HCT116 (cell line): ENCODE results near the gene NDST3.

Experiments
- CEBPB ChIP-seq: IDR thresholded peaks from 2 replicates; pipeline ENCODE4 v1.6.1; 2012; ENCODE audit warnings: low read depth
- CTCF ChIP-seq, 3 experiments: fragments of 200-600 bp in 1 of 3; sonication (generic) in 1 of 3; IDR thresholded peaks in 2 of 3; conservative IDR thresholded peaks in 1 of 3; 2 replicates each; pipeline ENCODE4 v1.5.1; 2012 to 2017; ENCODE audit warnings: low read depth in 2 of 3, low read length in 2 of 3, antibody characterized with exemption in 1 of 3, borderline replicate concordance in 1 of 3, control low read depth in 1 of 3, mild to moderate bottlenecking in 1 of 3, mixed read lengths in 1 of 3, mixed run types in 1 of 3, moderate library complexity in 1 of 3; ENCODE audit not compliant: insufficient read depth in 1 of 3
- EGR1 ChIP-seq: IDR thresholded peaks from 2 replicates; pipeline ENCODE4 v1.6.1; 2012; ENCODE audit warnings: low read depth
- EZH2 ChIP-seq: fragments of 200-600 bp; sonication (generic); IDR thresholded peaks from 2 replicates; pipeline ENCODE4 v1.6.1; 2017; ENCODE audit warnings: antibody characterized with exemption, mixed run types
- JUND ChIP-seq: IDR thresholded peaks from 2 replicates; pipeline ENCODE4 v1.6.1; 2012
- MAX ChIP-seq: IDR thresholded peaks from 2 replicates; pipeline ENCODE4 v1.6.1; 2012
- POLR2A ChIP-seq: IDR thresholded peaks from 2 replicates; pipeline ENCODE4 v1.7.0; 2011; ENCODE audit warnings: borderline replicate concordance; ENCODE audit not compliant: insufficient read depth, insufficient read length; ENCODE audit errors: extremely low read depth
- POLR2AphosphoS5 ChIP-seq: IDR thresholded peaks from 2 replicates; pipeline ENCODE4 v1.6.1; 2011; ENCODE audit warnings: mild to moderate bottlenecking, low read depth, low read length, moderate library complexity
- SIN3A ChIP-seq: IDR thresholded peaks from 2 replicates; pipeline ENCODE4 v1.6.1; 2012; ENCODE audit warnings: low read depth
- SP1 ChIP-seq: IDR thresholded peaks from 2 replicates; pipeline ENCODE4 v1.6.1; 2012; ENCODE audit warnings: low read depth
- SRF ChIP-seq: IDR thresholded peaks from 2 replicates; pipeline ENCODE4 v1.6.1; 2012; ENCODE audit warnings: low read depth
- ZBTB33 ChIP-seq: IDR thresholded peaks from 2 replicates; pipeline ENCODE4 v1.6.1; 2011; ENCODE audit warnings: mild to moderate bottlenecking, low read length, moderate library complexity; ENCODE audit not compliant: insufficient replicate concordance; ENCODE audit errors: extremely low read depth
- ZFX ChIP-seq: fragments of 450-650 bp; IDR thresholded peaks from 2 replicates; pipeline ENCODE4 v1.6.1; 2017

GRCh38 chr4:118102195-118102594 is 67.9 kb downstream of the NDST3 start:
- TF ChIP-seq EGR1 (no peak), CTCF (IDR thresholded peaks at IDR 0.05 in 2 of 3, conservative IDR thresholded peaks at IDR 0.05 in 1 of 3; ENCODE audit: borderline replicate concordance in 1 of 3, insufficient read depth in 1 of 3, low read depth in 2 of 3, low read length in 2 of 3) (no peak), POLR2A (no peak), SP1 (no peak), MAX (no peak), ZFX (no peak), EZH2 (no peak), SRF (no peak), POLR2AphosphoS5 (no peak), SIN3A (no peak), JUND (no peak), ZBTB33 (no peak), CEBPB (no peak)
